Right lobe of liver (tissue), 6 donors: ENCODE data around the gene PATE2. TPM values are rescaled to one million over a fixed set of nuclear protein-coding genes. Genes with fewer than 3 reads are reported as not detected.

Experiments
- ATAC-seq, 4 donors: fragments of 200-7000 bp; cut with Tn5 transposase; one replicate each; pipeline ENCODE4 v1.9.1; 2020; ENCODE audit warnings: mild to moderate bottlenecking in 4 of 4, moderate library complexity in 4 of 4
- DNase-seq, 3 donors: peaks; one replicate each; pipeline ENCODE4 v3.0.0-alpha.2; 2020
- H3K27ac ChIP-seq, 3 donors: fragments of 200-600 bp; one replicate each; pipeline ENCODE4 v1.8.0; 2022
- H3K27me3 ChIP-seq, 2 donors: fragments of 200-600 bp; one replicate each; pipeline ENCODE4 v1.8.0; 2022
- H3K36me3 ChIP-seq, 4 donors: fragments of 200-600 bp; sonication (generic) in 1 of 4; one replicate each; pipeline versions ENCODE4 v1.5.1 to v1.8.0; 2017 to 2022; ENCODE audit warnings: control low read depth in 1 of 4
- H3K4me1 ChIP-seq, 4 donors: fragments of 200-600 bp; sonication (generic) in 1 of 4; one replicate each; pipeline versions ENCODE4 v1.5.1 to v1.8.0; 2017 to 2022; ENCODE audit warnings: control low read depth in 1 of 4
- H3K4me3 ChIP-seq, 3 donors: fragments of 200-600 bp; one replicate each; pipeline ENCODE4 v1.8.0; 2022
- H3K9me3 ChIP-seq, 4 donors: fragments of 200-600 bp; sonication (generic) in 1 of 4; one replicate each; pipeline versions ENCODE4 v1.5.1 to v1.8.0; 2017 to 2022; ENCODE audit warnings: control low read depth in 1 of 4
- CTCF ChIP-seq, 4 donors: fragments of 200-600 bp in 3 of 4; fragments of 450-650 bp in 1 of 4; IDR thresholded peaks; one replicate each; pipeline versions ENCODE4 v1.5.1 to v1.8.0; 2016 to 2022; ENCODE audit warnings: antibody characterized with exemption in 4 of 4, mild to moderate bottlenecking in 2 of 4
- POLR2A ChIP-seq: fragments of 450-650 bp; IDR thresholded peaks from one replicate; pipeline ENCODE4 v1.6.1; 2017; ENCODE audit warnings: antibody characterized with exemption, mild to moderate bottlenecking
- WGBS: methylation state at CpG from one replicate; pipeline ENCODE4 v1.1.6; 2018; ENCODE audit warnings: low coverage, low lambda C conversion rate; ENCODE audit not compliant: insufficient coverage; ENCODE audit errors: missing lambda C conversion rate; 5-methylcytosine and 5-hydroxymethylcytosine counted together
- intact Hi-C, 2 donors: fragments of 100-400 bp; cut with DNase I; formaldehyde crosslinking; loops; one replicate each; pipeline versions ENCODE4 v1.11.2 to v1.14.1; 2022
- long read RNA-seq: library from polyadenylated mRNA; unstranded; transcript quantifications from one replicate; pipeline ENCODE4 v2.0.0, GENCODE V29; 2019
- total RNA-seq, 6 experiments: library from RNA; depleted of rRNA in 2 of 6; stranded (reverse); fragments of >200 nt in 2 of 6; fragmentation: NEBNext Ultra II Directional in 3 of 6; extraction: Animal tissue kit (Norgen Biotek cat#: 25700) in 3 of 6; gene quantifications; one replicate each; pipeline versions ENCODE4 v1.1.0 to v1.2.4, GENCODE V29; 2016 to 2023
- donor health status: DM: no; HTN: yes; CAD: no.
- donor health status: DM: no; HTN: no; CAD: no.
- donor health status: DM: no; HTN: no; CAD: no.
- donor health status: DM: no; HTN: yes; CAD: no.
- donor health status: DM: no; HTN: yes; CAD: no.

The PATE2 gene
- not detected for total RNA-seq
- long read RNA-seq: 0 reads

- Histone ChIP-seq H3K27me3 (no peaks in the 10 kb centered on the region), H3K27ac (no peak within 1 kb of the TSS), H3K9me3 (no peaks in the 10 kb centered on the region), H3K36me3 (no peaks in the 10 kb centered on the region), H3K4me3 (no peak within 1 kb of the TSS), H3K4me1 (no peaks in the 10 kb centered on the region)
- intact Hi-C loops: no loop called here
- no peak for DNase-seq
- ATAC-seq: no peak
- TF ChIP-seq POLR2A: no peak
- TF ChIP-seq CTCF (IDR thresholded peaks at IDR 0.05): no peak
Observed at GRCh38 chr11:125778728-125779127, at the start of gene PATE2. Gene PATE2 (minus strand): TSS chr11:125778828. CDS start chr11:125778773, 55 bp downstream.

- Histone ChIP-seq H3K4me1 (no peaks in the 10 kb centered on the region), H3K27me3 (no peaks in the 10 kb centered on the region), H3K9me3 (no peaks in the 10 kb centered on the region), H3K27ac (no peak overlapping the region), H3K4me3 (no peak overlapping the region), H3K36me3 (no peaks in the 10 kb centered on the region)
- ATAC-seq (no peak), DNase-seq (no peak)
- 100% methylated on average over 1 of the region's 1 CpG for WGBS
- intact Hi-C loops: no loop called here
- no peak for TF ChIP-seq POLR2A
Observed at GRCh38 chr11:125807909-125808308, 29.3 kb upstream of the PATE2 start.

GRCh38 chr11:125802387-125802786, 23.8 kb upstream of the PATE2 start:
- intact Hi-C loops: no loop called here
- no peaks in the 10 kb centered on the region for H3K4me1 ChIP-seq
- no peaks in the 10 kb centered on the region for H3K36me3 ChIP-seq
- H3K9me3 ChIP-seq: no peaks in the 10 kb centered on the region
- no peaks in the 10 kb centered on the region for H3K27me3 ChIP-seq
- 35% methylated on average over 1 of the region's 1 CpG for WGBS
- ATAC-seq (no peak), DNase-seq (no peak)
- H3K27ac ChIP-seq: no peak overlapping the region
- TF ChIP-seq POLR2A (no peak), CTCF (IDR thresholded peaks at IDR 0.05) (no peak)
- H3K4me3 ChIP-seq: no peak overlapping the region

GRCh38 chr11:125799808-125800207, 21.2 kb upstream of the PATE2 start:
- no peak for ATAC-seq
- Histone ChIP-seq H3K27ac (no peak overlapping the region), H3K4me1 (no peaks in the 10 kb centered on the region), H3K4me3 (no peak overlapping the region), H3K27me3 (no peaks in the 10 kb centered on the region), H3K9me3 (no peaks in the 10 kb centered on the region), H3K36me3 (no peaks in the 10 kb centered on the region)
- DNase-seq: no peak
- 23% methylated on average over 2 of the region's 2 CpGs for WGBS
- TF ChIP-seq POLR2A (no peak), CTCF (IDR thresholded peaks at IDR 0.05) (no peak)
- intact Hi-C loops: no loop called here

GRCh38 chr11:125797641-125798040, 19.0 kb upstream of the PATE2 start:
- TF ChIP-seq POLR2A (no peak), CTCF (IDR thresholded peaks at IDR 0.05) (no peak)
- H3K27ac ChIP-seq: no peak overlapping the region
- H3K4me1 ChIP-seq: no peaks in the 10 kb centered on the region
- WGBS: 28% methylated on average over 4 of the region's 4 CpGs
- ATAC-seq: no peak
- intact Hi-C loops: no loop called here
- H3K9me3 ChIP-seq: no peaks in the 10 kb centered on the region
- no peak for DNase-seq
- no peaks in the 10 kb centered on the region for H3K36me3 ChIP-seq
- H3K4me3 ChIP-seq: no peak overlapping the region
- no peaks in the 10 kb centered on the region for H3K27me3 ChIP-seq
